ENCODE results near the gene KIF20A.
"Not testable (repeated sequence)": the region's sequence is repeated elsewhere in the genome, so short reads cannot be mapped to it uniquely, and the experiment has no call there.

The KIF20A gene

DNA sequence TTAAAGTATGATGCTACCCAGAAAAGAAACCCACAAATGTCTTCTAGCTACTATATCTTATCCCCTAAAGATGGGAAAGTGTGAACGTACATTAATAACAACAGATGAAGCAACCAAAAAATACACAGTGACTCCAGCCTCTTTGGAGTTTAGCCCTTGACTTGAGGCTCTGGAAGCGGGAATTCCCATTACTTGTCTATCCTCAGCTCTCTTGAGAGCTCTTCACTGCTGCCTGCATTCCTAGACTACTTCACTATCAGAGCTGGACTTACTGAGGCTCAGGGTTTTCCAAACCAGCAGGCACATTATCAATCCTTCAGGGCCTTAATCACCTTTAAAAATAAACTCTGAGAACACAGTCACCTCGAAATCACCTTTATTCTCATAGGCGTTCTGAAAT is 38.6 kb upstream of the KIF20A start:
- no peaks in the 10 kb centered on the region for H3K9me3 ChIP-seq
- no peak overlapping the region for H3K27ac ChIP-seq
- peaks cover 70% of the 10 kb centered on the region for H3K27me3 ChIP-seq

DNA sequence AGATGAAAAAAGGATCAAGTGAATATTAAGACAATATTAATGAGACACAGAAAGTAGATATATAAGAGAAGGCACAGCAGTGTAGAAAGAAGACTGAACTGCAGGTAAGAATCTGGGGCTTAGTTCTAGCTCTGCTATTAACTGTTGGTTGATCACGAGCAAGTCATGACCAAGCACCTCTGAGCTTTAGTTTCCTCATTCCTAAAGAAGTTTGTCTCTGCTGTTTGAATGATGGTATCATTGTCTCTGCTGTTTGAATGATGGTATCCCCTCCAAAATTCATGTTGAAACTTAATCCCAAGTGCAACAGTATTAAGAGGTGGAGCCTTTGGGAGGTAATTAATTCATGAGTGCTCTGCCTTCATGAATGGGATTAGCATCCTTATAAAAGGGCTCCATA is 37.2 kb upstream of the KIF20A start:
- TF ChIP-seq, protein P1, sequence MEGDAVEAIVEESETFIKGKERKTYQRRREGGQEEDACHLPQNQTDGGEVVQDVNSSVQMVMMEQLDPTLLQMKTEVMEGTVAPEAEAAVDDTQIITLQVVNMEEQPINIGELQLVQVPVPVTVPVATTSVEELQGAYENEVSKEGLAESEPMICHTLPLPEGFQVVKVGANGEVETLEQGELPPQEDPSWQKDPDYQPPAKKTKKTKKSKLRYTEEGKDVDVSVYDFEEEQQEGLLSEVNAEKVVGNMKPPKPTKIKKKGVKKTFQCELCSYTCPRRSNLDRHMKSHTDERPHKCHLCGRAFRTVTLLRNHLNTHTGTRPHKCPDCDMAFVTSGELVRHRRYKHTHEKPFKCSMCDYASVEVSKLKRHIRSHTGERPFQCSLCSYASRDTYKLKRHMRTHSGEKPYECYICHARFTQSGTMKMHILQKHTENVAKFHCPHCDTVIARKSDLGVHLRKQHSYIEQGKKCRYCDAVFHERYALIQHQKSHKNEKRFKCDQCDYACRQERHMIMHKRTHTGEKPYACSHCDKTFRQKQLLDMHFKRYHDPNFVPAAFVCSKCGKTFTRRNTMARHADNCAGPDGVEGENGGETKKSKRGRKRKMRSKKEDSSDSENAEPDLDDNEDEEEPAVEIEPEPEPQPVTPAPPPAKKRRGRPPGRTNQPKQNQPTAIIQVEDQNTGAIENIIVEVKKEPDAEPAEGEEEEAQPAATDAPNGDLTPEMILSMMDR (IDR thresholded peaks at IDR 0.05), result no peak
- Histone ChIP-seq H3K4me1 (ENCODE audit: control insufficient read depth in 1 of 2, insufficient read depth in 1 of 2, low read depth in 1 of 2, low read length in 1 of 2) (peaks cover 0 to 14% of the 10 kb centered on the region in 2 experiments), H3K9me3 (no peaks in the 10 kb centered on the region), H3K4me3 (ENCODE audit: low read depth in 1 of 2, low read length in 1 of 2) (no peak overlapping the region), H3K36me3 (no peaks in the 10 kb centered on the region), H3K27ac (no peak overlapping the region), H3K27me3 (peaks cover 57% of the 10 kb centered on the region)

More for the DNA sequence above, 38.6 kb upstream of the KIF20A start:
- H3K36me3 ChIP-seq, result no peaks in the 10 kb centered on the region
- H3K4me3 ChIP-seq (ENCODE audit: low read depth in 1 of 2, low read length in 1 of 2), result no peak overlapping the region
- H3K4me1 ChIP-seq (ENCODE audit: control insufficient read depth in 1 of 2, insufficient read depth in 1 of 2, low read depth in 1 of 2, low read length in 1 of 2), result peaks cover 0 to 14% of the 10 kb centered on the region in 2 experiments
- TF ChIP-seq, protein P1 (IDR thresholded peaks at IDR 0.05), result no peak

DNA sequence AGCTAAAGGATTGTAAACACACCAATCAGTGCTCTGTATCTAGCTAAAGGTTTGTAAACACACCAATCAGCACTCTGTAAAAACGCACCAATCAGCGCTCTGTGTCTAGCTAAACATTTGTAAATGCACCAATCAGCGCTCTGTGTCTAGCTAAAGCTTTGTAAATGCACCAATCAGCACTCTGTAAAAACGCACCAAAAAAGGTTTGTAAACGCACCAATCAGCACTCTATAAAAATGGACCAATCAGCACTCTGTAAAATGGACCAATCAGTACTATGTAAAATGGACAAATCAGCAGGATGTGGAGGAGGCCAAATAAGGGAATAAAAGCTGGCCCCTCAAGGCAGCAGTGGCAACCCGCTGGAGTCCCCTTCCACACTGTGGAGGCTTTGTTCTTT is 35.3 kb upstream of the KIF20A start:
- H3K9me3 ChIP-seq; H3K36me3 ChIP-seq; H3K27ac ChIP-seq; H3K4me3 ChIP-seq (ENCODE audit: low read depth in 1 of 2, low read length in 1 of 2): not testable (repeated sequence)
- Histone ChIP-seq H3K27me3 (peaks cover 39% of the 10 kb centered on the region), H3K4me1 (ENCODE audit: control insufficient read depth in 1 of 2, insufficient read depth in 1 of 2, low read depth in 1 of 2, low read length in 1 of 2) (peaks cover 0 to 14% of the 10 kb centered on the region in 2 experiments)

DNA sequence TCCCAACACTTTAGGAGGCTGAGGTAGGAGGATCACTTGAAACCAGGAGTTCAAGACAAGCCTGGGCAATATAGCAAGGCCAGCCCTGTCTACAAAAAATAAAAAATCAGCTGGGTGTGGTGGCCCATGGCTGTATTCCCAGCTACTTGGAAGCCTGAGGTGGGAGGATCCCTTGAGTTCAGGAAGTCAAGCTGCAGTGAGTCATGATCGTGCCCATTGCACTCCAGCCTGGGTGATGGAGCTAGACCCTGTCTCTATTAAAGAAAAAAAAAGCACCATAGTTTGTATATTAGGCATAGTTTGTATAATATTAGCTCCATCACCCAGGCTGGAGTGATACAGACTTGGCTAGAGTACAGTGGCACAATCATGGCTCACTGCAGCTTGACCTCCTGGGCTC is 30.1 kb upstream of the KIF20A start:
- H3K27me3 ChIP-seq, result peaks cover 30% of the 10 kb centered on the region
- no peak overlapping the region for H3K4me3 ChIP-seq (ENCODE audit: low read depth in 1 of 2, low read length in 1 of 2)
- H3K27ac ChIP-seq, result no peak overlapping the region
- TF ChIP-seq, protein P1 (IDR thresholded peaks at IDR 0.05), result no peak
- H3K9me3 ChIP-seq, result no peaks in the 10 kb centered on the region
- H3K4me1 ChIP-seq (ENCODE audit: control insufficient read depth in 1 of 2, insufficient read depth in 1 of 2, low read depth in 1 of 2, low read length in 1 of 2), result no peaks in the 10 kb centered on the region
- H3K36me3 ChIP-seq, result no peaks in the 10 kb centered on the region

DNA sequence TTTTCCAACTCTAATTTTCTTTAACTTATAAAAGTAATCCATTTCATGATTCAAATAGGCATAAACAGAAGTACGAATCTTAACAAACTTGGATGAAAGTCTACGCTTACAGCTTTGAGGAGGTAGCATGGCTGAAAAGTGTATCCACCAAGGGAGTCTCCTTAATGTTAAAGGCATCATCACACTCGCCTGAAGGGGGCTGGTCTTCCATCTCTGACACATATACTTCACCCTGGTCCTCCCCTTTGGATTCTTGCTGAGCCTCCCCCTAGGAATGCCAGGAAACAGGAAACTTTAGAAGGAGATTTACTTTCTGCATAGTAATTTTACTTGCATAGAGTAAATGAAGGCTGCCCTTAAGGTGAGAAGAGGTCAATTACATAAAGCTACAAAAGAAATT is 29.4 kb upstream of the KIF20A start:
- H3K4me3 ChIP-seq (ENCODE audit: low read depth in 1 of 2, low read length in 1 of 2), result no peak overlapping the region
- H3K27me3 ChIP-seq, result peaks cover 30% of the 10 kb centered on the region
- TF ChIP-seq, protein P1 (IDR thresholded peaks at IDR 0.05), result no peak
- no peaks in the 10 kb centered on the region for H3K4me1 ChIP-seq (ENCODE audit: control insufficient read depth in 1 of 2, insufficient read depth in 1 of 2, low read depth in 1 of 2, low read length in 1 of 2)
- H3K9me3 ChIP-seq, result no peaks in the 10 kb centered on the region
- H3K36me3 ChIP-seq, result no peaks in the 10 kb centered on the region
- H3K27ac ChIP-seq, result no peak overlapping the region

DNA sequence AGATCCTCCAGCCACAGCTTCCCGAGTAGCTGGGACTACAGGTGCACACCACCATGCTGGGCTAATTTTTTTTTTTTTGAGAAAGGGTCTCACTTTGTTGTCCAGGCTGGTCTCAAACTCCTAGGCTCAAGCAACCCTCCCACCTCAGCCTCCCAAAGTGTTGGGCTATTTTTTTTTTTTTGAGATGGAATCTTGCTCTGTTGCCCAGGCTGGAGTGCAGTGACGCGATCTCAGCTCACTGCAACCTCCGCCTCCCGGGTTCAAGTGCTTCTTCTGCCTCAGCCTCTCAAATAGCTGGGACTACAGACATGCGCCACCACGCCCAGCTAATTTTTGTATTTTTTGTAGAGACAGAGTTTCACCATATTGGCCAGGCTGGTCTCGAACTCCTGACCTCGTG is 22.9 kb upstream of the KIF20A start:
- not testable (repeated sequence) for H3K4me3 ChIP-seq (ENCODE audit: low read depth in 1 of 2, low read length in 1 of 2); H3K9me3 ChIP-seq; H3K27ac ChIP-seq; H3K4me1 ChIP-seq (ENCODE audit: control insufficient read depth in 1 of 2, insufficient read depth in 1 of 2, low read depth in 1 of 2, low read length in 1 of 2)
- Histone ChIP-seq H3K27me3 (peaks cover 15% of the 10 kb centered on the region), H3K36me3 (peaks cover 56% of the 10 kb centered on the region)

DNA sequence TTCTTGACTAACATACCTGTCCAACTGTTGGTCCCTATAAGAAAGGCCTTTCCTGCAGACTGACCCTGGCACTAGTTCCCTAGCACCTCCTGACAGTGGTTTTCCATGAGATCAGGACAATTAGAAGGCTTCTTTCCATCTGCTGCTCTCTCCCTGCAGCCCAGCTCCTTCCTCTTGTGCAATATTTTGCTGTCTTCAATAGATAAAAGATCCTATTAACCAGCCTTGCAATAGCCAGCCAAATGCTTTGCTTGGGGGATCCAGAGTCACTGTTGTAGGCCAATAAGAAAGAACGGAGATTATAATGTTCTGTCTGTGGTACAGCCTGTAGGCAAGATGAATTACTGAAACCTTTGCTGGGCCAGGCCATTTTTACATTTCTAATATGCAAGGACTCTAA is 21.3 kb upstream of the KIF20A start:
- Histone ChIP-seq H3K36me3 (peaks cover 72% of the 10 kb centered on the region), H3K27me3 (peaks cover 6% of the 10 kb centered on the region), H3K4me1 (ENCODE audit: control insufficient read depth in 1 of 2, insufficient read depth in 1 of 2, low read depth in 1 of 2, low read length in 1 of 2) (no peaks in the 10 kb centered on the region), H3K4me3 (ENCODE audit: low read depth in 1 of 2, low read length in 1 of 2) (no peak overlapping the region), H3K27ac (no peak overlapping the region), H3K9me3 (no peaks in the 10 kb centered on the region)
- TF ChIP-seq, protein P1 (IDR thresholded peaks at IDR 0.05), result no peak

Measured in neutrophil (primary cell).